ENCODE measurements around the gene IFI44L. TPM values are rescaled to one million over a fixed set of nuclear protein-coding genes. Genes with fewer than 3 reads are reported as not detected.

The IFI44L gene
- polyA plus RNA-seq, 1 donor from 2014 or later, result 0.10 TPM

GRCh38 chr1:78607944-78608343, 12.3 kb upstream of the IFI44L start:
- Histone ChIP-seq H3K27ac (ENCODE audit: low read length) (no peak overlapping the region), H3K27me3 (ENCODE audit: insufficient read depth, low read depth, low read length) (no peaks in the 10 kb centered on the region), H3K9me2 (ENCODE audit: insufficient read depth, low read length) (no peaks in the 10 kb centered on the region), H4K20me1 (ENCODE audit: insufficient read depth) (no peaks in the 10 kb centered on the region), H3F3A (ENCODE audit: insufficient read depth, low read length, poor library complexity, severe bottlenecking) (no peaks in the 10 kb centered on the region), H3K4me2 (ENCODE audit: low read length) (no peak overlapping the region), H3K9me3 (ENCODE audit: low read length) (no peaks in the 10 kb centered on the region), H2AFZ (ENCODE audit: low read depth, low read length) (no peak overlapping the region), H3K9ac (ENCODE audit: low read length) (no peak overlapping the region), H3K36me3 (ENCODE audit: insufficient read depth, low read length) (no peaks in the 10 kb centered on the region), H3K79me2 (replicated peaks; ENCODE audit: insufficient read depth, low read length) (no peaks in the 10 kb centered on the region), H3K4me3 (ENCODE audit: low read length) (no peak overlapping the region)
- TF ChIP-seq CTCF (IDR thresholded peaks at IDR 0.05; ENCODE audit: poor library complexity, severe bottlenecking) (no peak), MXI1 (conservative IDR thresholded peaks at IDR 0.05; ENCODE audit: poor library complexity, severe bottlenecking) (no peak), POLR2AphosphoS5 (IDR thresholded peaks at IDR 0.05) (no peak), TAF1 (IDR thresholded peaks at IDR 0.05; ENCODE audit: low read depth) (no peak), EP300 (conservative IDR thresholded peaks at IDR 0.05; ENCODE audit: poor library complexity, severe bottlenecking) (no peak)

- H3K9ac ChIP-seq (ENCODE audit: low read length), result no peak overlapping the region
- H2AFZ ChIP-seq (ENCODE audit: low read depth, low read length), result no peak overlapping the region
- no peaks in the 10 kb centered on the region for H3K9me3 ChIP-seq (ENCODE audit: low read length)
- H4K20me1 ChIP-seq (ENCODE audit: insufficient read depth), result no peaks in the 10 kb centered on the region
- H3K27me3 ChIP-seq (ENCODE audit: insufficient read depth, low read depth, low read length), result no peaks in the 10 kb centered on the region
- no peak overlapping the region for H3K4me2 ChIP-seq (ENCODE audit: low read length)
- H3K9me2 ChIP-seq (ENCODE audit: insufficient read depth, low read length), result no peaks in the 10 kb centered on the region
- H3K36me3 ChIP-seq (ENCODE audit: insufficient read depth, low read length), result no peaks in the 10 kb centered on the region
- no peaks in the 10 kb centered on the region for H3K79me2 ChIP-seq (replicated peaks; ENCODE audit: insufficient read depth, low read length)
- no peaks in the 10 kb centered on the region for H3F3A ChIP-seq (ENCODE audit: insufficient read depth, low read length, poor library complexity, severe bottlenecking)
- peak; percentile 53 for TF ChIP-seq RAD21 (conservative IDR thresholded peaks at IDR 0.05)
- TF ChIP-seq EP300 (conservative IDR thresholded peaks at IDR 0.05; ENCODE audit: poor library complexity, severe bottlenecking), result no peak
- TF ChIP-seq CTCF (IDR thresholded peaks at IDR 0.05; ENCODE audit: poor library complexity, severe bottlenecking), result peak; percentile 65
- peak; percentile 52 for TF ChIP-seq SMC3 (conservative IDR thresholded peaks at IDR 0.05; ENCODE audit: poor library complexity)
- TF ChIP-seq MXI1 (conservative IDR thresholded peaks at IDR 0.05; ENCODE audit: poor library complexity, severe bottlenecking), result no peak
- no peak overlapping the region for H3K4me3 ChIP-seq (ENCODE audit: low read length)
- no peak overlapping the region for H3K27ac ChIP-seq (ENCODE audit: low read length)
These were observed 2.6 kb upstream of the IFI44L start for GRCh38 chr1:78617615-78618026.

GRCh38 chr1:78619032-78619431, 1.2 kb upstream of the IFI44L start:
- Histone ChIP-seq H3K27me3 (ENCODE audit: insufficient read depth, low read depth, low read length) (no peaks in the 10 kb centered on the region), H3K9ac (ENCODE audit: low read length) (no peak overlapping the region), H4K20me1 (ENCODE audit: insufficient read depth) (no peaks in the 10 kb centered on the region), H3K9me3 (ENCODE audit: low read length) (no peaks in the 10 kb centered on the region), H3K9me2 (ENCODE audit: insufficient read depth, low read length) (no peaks in the 10 kb centered on the region), H3F3A (ENCODE audit: insufficient read depth, low read length, poor library complexity, severe bottlenecking) (no peaks in the 10 kb centered on the region), H2AFZ (ENCODE audit: low read depth, low read length) (no peak overlapping the region), H3K4me2 (ENCODE audit: low read length) (no peak overlapping the region), H3K36me3 (ENCODE audit: insufficient read depth, low read length) (no peaks in the 10 kb centered on the region), H3K79me2 (replicated peaks; ENCODE audit: insufficient read depth, low read length) (no peaks in the 10 kb centered on the region), H3K27ac (ENCODE audit: low read length) (no peak overlapping the region), H3K4me3 (ENCODE audit: low read length) (no peak overlapping the region)
- no peak for TF ChIP-seq REST (IDR thresholded peaks at IDR 0.05; ENCODE audit: borderline replicate concordance)
- TF ChIP-seq CTCF (IDR thresholded peaks at IDR 0.05; ENCODE audit: poor library complexity, severe bottlenecking), result no peak
- no peak for TF ChIP-seq RAD21 (conservative IDR thresholded peaks at IDR 0.05)
- TF ChIP-seq POLR2AphosphoS5 (IDR thresholded peaks at IDR 0.05), result no peak
- TF ChIP-seq SMC3 (conservative IDR thresholded peaks at IDR 0.05; ENCODE audit: poor library complexity), result no peak
- TF ChIP-seq MXI1 (conservative IDR thresholded peaks at IDR 0.05; ENCODE audit: poor library complexity, severe bottlenecking), result no peak
- TF ChIP-seq EP300 (conservative IDR thresholded peaks at IDR 0.05; ENCODE audit: poor library complexity, severe bottlenecking), result no peak
- no peak for TF ChIP-seq TAF1 (IDR thresholded peaks at IDR 0.05; ENCODE audit: low read depth)
- no peak for TF ChIP-seq EZH2 (IDR thresholded peaks at IDR 0.05; ENCODE audit: borderline replicate concordance, insufficient read depth, low read length, poor library complexity, severe bottlenecking)
